ENCODE results near the gene HEATR3. TPM values are rescaled to one million over a fixed set of nuclear protein-coding genes. Genes with fewer than 3 reads are reported as not detected.

Gene HEATR3
- polyA plus RNA-seq, 3 donors: 10.4 to 40.6 (median 10.7) TPM

DNA sequence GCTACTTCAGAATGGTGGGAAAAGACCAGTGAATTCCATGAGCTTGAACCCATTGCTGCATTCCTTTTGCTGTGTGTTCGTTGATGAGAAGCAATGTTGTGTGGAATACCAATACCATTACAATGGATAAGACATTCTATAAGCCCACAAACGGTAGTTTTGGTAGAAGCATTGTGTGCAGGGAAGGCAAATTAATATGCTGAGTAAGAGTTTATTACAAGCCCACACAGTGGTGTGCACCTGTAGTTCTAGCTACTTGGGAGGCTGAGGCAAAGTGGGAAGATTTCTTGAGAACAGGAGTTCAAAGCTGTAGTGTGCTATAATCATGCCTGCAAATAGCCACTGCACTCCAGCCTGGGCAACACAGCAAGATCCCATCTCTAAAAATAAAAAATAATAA is 67.4 kb downstream of the HEATR3 start:
- Histone ChIP-seq H3K36me3 (replicated peaks in 1 of 2; ENCODE audit: control insufficient read depth in 1 of 2, insufficient read depth in 2 of 2, low read length in 2 of 2) (no peaks in the 10 kb centered on the region), H2AFZ (ENCODE audit: insufficient read depth, low read depth, low read length, poor library complexity, severe bottlenecking) (no peak overlapping the region), H4K20me1 (ENCODE audit: insufficient read depth, low read length) (no peaks in the 10 kb centered on the region), H3K9me3 (replicated peaks in 1 of 2; ENCODE audit: control insufficient read depth in 1 of 2, insufficient read depth in 1 of 2, low read length in 2 of 2) (no peaks in the 10 kb centered on the region), H3K4me2 (replicated peaks; ENCODE audit: extremely low read depth, low read length, poor library complexity, severe bottlenecking) (no peak overlapping the region), H3K27me3 (ENCODE audit: control insufficient read depth in 2 of 2, insufficient read depth in 2 of 2, low read length in 2 of 2) (no peaks in the 10 kb centered on the region), H3K79me2 (ENCODE audit: insufficient read depth, low read length) (no peaks in the 10 kb centered on the region), H3K4me3 (replicated peaks in 1 of 3; ENCODE audit: low read depth in 2 of 3, low read length in 3 of 3) (no peak overlapping the region), H3K9ac (ENCODE audit: insufficient read depth, low read length, poor library complexity, severe bottlenecking) (no peak overlapping the region), H3K27ac (ENCODE audit: low read depth in 1 of 2, low read length in 2 of 2) (no peak overlapping the region), H3K4me1 (ENCODE audit: control insufficient read depth in 1 of 2, insufficient read depth in 2 of 2, low read length in 2 of 2) (no peaks in the 10 kb centered on the region)
- Mint-ChIP-seq H3K4me1 (no peaks in the 10 kb centered on the region), H3K4me3 (no peak overlapping the region), H3K36me3 (no peaks in the 10 kb centered on the region), H3K27me3 (ENCODE audit: low read depth in 3 of 3) (peaks cover 0 to 2% (median 2%) of the 10 kb centered on the region in 3 donors), H3K27ac (no peak overlapping the region), H3K9me3 (peaks cover 0 to 2% (median 0%) of the 10 kb centered on the region in 7 donors)
- no CpG with 5 or more reads among the region's 2 CpGs for WGBS (ENCODE audit: insufficient coverage)
- TF ChIP-seq, protein P1, sequence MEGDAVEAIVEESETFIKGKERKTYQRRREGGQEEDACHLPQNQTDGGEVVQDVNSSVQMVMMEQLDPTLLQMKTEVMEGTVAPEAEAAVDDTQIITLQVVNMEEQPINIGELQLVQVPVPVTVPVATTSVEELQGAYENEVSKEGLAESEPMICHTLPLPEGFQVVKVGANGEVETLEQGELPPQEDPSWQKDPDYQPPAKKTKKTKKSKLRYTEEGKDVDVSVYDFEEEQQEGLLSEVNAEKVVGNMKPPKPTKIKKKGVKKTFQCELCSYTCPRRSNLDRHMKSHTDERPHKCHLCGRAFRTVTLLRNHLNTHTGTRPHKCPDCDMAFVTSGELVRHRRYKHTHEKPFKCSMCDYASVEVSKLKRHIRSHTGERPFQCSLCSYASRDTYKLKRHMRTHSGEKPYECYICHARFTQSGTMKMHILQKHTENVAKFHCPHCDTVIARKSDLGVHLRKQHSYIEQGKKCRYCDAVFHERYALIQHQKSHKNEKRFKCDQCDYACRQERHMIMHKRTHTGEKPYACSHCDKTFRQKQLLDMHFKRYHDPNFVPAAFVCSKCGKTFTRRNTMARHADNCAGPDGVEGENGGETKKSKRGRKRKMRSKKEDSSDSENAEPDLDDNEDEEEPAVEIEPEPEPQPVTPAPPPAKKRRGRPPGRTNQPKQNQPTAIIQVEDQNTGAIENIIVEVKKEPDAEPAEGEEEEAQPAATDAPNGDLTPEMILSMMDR (IDR thresholded peaks at IDR 0.05): no peak
- no peak for DNase-seq
- intact Hi-C loops (cut with micrococcal nuclease): no loop called here

DNA sequence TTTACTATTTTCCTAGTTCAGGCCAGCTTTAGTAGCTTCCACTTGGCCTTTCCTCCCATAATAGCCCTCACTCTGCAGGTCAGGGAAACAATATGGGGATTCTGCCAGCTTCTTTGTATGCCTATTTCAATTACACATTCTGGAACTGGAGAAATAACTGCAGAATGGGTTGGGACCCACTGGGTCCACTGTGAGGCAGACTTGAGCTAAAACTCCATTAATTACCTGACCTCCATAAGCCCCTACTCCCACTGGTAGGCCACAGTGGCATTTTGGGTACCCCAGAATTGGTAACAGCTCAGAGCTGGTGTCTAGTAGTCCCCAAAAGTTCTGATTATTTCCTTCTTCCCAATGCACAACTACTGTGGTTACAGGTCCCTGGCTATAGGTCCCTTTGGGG is 70.6 kb downstream of the HEATR3 start:
- Histone ChIP-seq H3K27me3 (ENCODE audit: control insufficient read depth in 2 of 2, insufficient read depth in 2 of 2, low read length in 2 of 2) (no peaks in the 10 kb centered on the region), H3K9ac (ENCODE audit: insufficient read depth, low read length, poor library complexity, severe bottlenecking) (no peak overlapping the region), H3K36me3 (replicated peaks in 1 of 2; ENCODE audit: control insufficient read depth in 1 of 2, insufficient read depth in 2 of 2, low read length in 2 of 2) (no peaks in the 10 kb centered on the region), H3K4me2 (replicated peaks; ENCODE audit: extremely low read depth, low read length, poor library complexity, severe bottlenecking) (no peak overlapping the region), H3K79me2 (ENCODE audit: insufficient read depth, low read length) (no peaks in the 10 kb centered on the region), H3K9me3 (replicated peaks in 1 of 2; ENCODE audit: control insufficient read depth in 1 of 2, insufficient read depth in 1 of 2, low read length in 2 of 2) (no peaks in the 10 kb centered on the region), H4K20me1 (ENCODE audit: insufficient read depth, low read length) (no peaks in the 10 kb centered on the region), H3K4me1 (ENCODE audit: control insufficient read depth in 1 of 2, insufficient read depth in 2 of 2, low read length in 2 of 2) (no peaks in the 10 kb centered on the region), H2AFZ (ENCODE audit: insufficient read depth, low read depth, low read length, poor library complexity, severe bottlenecking) (no peak overlapping the region), H3K27ac (ENCODE audit: low read depth in 1 of 2, low read length in 2 of 2) (no peak overlapping the region), H3K4me3 (replicated peaks in 1 of 3; ENCODE audit: low read depth in 2 of 3, low read length in 3 of 3) (no peak overlapping the region)
- Mint-ChIP-seq H3K36me3 (no peaks in the 10 kb centered on the region), H3K4me3 (no peak overlapping the region), H3K4me1 (no peaks in the 10 kb centered on the region), H3K9me3 (peaks cover 0 to 2% (median 0%) of the 10 kb centered on the region in 7 donors), H3K27me3 (ENCODE audit: low read depth in 3 of 3) (no peaks in the 10 kb centered on the region), H3K27ac (no peak overlapping the region)
- DNase-seq: no peak
- TF ChIP-seq, protein P1 (IDR thresholded peaks at IDR 0.05): no peak
- intact Hi-C loops (cut with micrococcal nuclease): no loop called here
